GM21723 (cell line): Measurements from ENCODE around the gene BDH1.

Experiments used
- ATAC-seq: cut with Tn5 transposase; IDR thresholded peaks from one replicate; pipeline ENCODE4 v1.9.1; 2021; ENCODE audit warnings: mild to moderate bottlenecking, moderate library complexity; ENCODE audit not compliant: unreplicated experiment

Gene BDH1

DNA sequence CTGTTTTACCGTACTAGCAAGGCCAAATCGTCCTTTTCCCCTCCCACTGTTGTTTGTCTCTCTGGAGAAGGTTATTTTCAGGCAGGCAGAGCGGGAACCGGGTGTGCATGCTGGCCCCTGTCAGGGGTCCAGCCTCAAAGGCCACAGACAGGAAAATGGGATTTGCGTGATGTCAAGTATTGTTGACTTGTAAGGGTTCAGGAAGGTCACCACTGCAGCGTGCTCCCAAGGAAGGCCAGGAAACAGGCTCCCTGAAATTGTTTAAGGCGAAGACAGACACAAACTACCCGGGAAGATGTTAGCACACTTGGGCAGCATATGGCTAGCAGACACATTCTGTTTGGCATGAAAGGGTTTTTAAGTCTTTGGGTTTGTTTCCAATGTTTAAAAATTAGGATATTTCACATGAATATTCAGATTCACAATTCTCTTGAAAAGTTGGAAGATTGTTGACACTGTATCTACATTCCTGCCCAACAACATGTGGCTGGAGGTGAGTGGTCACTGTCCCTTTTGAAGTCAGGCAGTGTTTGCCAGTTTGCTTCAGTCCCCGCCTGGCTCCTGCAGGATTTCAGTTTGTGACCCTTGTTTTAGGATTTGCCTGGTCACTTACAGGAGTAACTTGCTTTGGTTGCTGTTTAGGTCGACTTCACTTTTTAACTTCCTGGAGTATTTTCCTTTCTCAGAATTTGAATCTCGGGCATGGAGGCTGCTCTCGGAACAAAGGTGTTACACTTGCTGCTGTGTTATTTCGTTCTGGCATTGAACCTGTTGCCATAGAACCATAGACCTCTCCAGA is 90.4 kb downstream of the BDH1 start:
- no peak for ATAC-seq

DNA sequence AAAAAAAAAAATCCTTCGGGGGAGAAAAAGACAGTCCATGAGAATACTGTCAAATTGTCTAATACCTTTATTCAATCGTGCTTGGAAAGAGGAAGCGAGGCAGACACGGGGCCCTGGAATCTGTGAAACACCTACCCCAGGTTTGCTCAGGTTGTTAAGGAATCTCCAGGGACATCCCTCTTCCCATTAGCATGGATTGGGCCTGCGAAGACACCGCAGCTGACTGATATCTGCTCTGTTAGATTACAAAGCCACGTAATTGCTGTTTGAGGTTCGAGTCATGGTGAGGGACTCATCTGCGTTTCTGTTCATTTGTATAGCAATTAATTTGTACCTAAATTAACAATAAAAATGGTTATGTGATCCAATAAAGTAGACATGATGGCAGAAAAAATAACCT is 91.0 kb downstream of the BDH1 start:
- ATAC-seq = no peak

DNA sequence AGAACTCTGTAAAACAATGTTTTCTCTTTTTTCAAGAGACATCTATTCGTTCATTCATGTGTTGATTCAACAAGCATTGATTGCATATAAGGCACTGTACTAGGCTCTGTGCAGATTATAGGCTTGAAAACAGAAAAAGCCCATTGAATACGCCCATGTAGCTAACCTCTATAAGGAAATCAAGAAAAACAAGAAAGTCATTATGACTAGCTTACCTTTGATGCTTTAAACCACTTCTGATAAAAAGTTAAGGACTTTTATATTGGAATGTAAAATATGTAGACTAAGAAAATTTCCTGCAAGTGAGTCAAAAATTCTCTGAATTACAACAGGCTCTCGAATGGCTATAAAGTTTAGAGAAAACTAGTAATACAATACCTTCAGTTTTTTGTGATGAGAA is 92.5 kb downstream of the BDH1 start:
- no peak for ATAC-seq

DNA sequence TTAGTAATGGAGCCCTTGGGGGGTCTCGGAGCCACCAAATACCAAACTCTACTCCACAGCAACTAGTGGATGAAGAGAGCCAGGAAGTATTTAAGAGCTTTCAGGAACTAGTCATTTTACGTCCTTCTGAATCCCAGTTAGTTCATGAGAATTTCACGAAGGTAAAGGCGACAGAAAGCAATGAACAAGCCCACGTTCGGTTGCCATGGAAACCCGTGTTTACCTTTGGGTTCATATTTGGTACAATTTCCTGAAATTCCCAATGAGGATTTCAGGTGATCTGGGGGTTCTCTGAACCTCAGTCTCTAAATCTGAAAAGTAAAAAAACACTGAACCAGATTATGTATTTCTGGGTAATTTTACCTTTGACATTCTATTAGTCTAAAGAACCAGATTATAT is 93.0 kb downstream of the BDH1 start:
- ATAC-seq = no peak

DNA sequence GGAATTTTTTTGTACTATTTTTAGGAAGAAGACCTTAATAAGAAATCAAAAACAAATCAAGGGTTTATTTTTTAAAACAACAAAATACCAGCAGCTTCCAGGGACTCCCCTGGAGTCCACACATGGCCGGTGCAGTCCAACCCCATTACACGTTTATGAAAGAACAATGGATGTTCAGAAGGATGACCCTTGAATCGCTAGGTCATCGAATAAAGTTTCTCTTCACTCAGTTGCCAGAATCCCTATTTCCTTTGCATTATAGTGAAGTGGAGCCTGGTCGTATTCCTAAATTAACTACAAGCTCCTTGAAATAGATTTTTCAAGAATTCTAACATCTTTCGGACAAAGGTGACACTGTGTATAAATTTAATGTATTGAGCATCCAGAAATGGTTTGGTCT is 95.1 kb downstream of the BDH1 start:
- no peak for ATAC-seq

DNA sequence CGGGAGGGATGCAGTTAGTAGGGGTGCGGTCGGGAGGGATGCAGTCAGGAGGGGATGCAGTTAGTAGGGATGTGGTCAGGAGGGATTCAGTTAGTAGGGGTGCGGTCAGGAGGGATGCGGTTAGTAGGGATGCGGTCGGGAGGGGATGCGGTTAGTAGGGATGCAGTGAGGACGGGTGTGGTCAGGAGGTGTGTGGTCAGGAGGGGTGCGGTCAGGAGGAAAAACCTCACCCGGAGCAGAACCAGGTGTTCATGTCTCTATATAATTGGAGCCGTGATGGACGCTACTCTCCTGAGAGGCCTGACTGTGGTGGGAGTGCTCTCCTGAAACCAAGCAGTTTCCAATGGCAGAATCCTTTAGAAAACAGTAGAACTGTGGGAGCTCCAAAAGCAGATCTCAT is 95.8 kb downstream of the BDH1 start:
- ATAC-seq = no peak
